ENCODE data around the gene CHRNB4.

- TF ChIP-seq CTCF (IDR thresholded peaks at IDR 0.05) (no peak), EZH2 (IDR thresholded peaks at IDR 0.05; ENCODE audit: borderline replicate concordance, insufficient read depth, low read depth, low read length, poor library complexity, severe bottlenecking) (no peak)
These were observed 12.8 kb downstream of the CHRNB4 start for GRCh38 chr15:78628227-78628626.
